Measurements from ENCODE around the gene FAM107B.
A peak's percentile ranks its signal among the peaks of the same experiment; 100 is the strongest.
"Not testable (repeated sequence)": the region's sequence is repeated elsewhere in the genome, so short reads cannot be mapped to it uniquely, and the experiment has no call there.

Gene FAM107B

GRCh38 chr10:14688606-14689005, 86.1 kb downstream of the FAM107B start:
- peak in 1 of 2 experiments; percentile 4 for DNase-seq

GRCh38 chr10:14688189-14688588, 86.5 kb downstream of the FAM107B start:
- DNase-seq, result not testable (repeated sequence)

DNA sequence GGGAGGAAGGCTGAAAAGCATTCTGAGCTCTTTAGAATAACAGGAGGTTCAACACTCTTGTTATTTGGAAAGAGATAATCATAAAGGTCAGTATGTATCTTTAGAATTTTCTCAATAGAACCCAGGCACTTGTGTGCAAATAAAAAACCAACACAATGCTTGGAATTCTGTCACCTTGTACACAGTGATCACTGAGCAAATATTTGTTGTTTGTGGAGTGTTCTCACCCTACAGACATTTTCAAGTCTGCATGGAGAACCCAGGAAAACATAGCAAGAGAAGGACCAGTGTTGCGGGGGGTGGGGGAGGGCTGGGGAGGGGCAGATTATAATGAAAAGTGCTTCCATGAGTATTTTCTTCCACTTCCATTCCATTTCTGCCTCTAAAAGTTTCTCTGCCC, 87.4 kb downstream of the FAM107B start:
- DNase-seq, result no peak

GRCh38 chr10:14686356-14686755, 88.3 kb downstream of the FAM107B start:
- no peak for DNase-seq

- DNase-seq, result no peak
These were observed 90.3 kb downstream of the FAM107B start for GRCh38 chr10:14684354-14684753.

GRCh38 chr10:14683256-14683655, 91.4 kb downstream of the FAM107B start:
- DNase-seq, result no peak

DNA sequence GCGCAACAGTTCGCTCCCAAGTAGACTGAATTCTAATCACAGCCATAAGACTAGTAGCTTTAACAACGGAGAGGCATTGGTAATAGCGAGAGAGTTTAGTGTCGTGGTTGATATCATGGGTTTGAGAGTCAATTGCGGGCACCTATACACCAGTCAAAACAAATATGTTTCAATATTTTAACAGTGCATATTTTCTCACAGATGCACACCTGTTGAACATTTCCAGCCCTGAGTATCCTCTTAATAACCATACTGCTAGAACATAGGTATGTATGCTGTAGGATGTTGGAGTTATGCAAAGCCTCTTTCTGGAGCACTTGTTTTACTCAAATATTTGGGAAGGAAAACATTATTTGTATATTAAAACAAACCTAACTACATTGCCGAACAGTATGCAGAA, 92.9 kb downstream of the FAM107B start:
- DNase-seq, result no peak

DNA sequence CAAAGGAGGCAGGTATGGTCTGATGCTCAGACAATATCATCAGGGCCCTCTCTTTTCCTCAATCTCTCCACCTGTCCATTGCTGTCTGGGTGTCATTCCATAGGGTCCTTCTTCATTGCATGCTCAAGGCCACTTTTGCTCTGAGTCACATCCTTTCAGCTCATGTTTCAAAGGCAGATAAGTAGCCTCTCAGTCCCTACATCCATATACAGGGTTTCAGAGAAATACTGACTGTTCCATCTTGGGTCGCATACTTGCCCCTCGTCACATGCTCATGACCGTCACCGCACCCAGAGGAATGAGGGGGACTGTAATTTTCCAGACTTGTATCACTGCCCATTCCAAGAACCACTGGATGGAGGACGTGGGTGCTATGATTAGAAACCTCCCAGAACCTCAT, 93.4 kb downstream of the FAM107B start:
- no peak for DNase-seq

- DNase-seq, result no peak
These were observed 96.1 kb downstream of the FAM107B start for GRCh38 chr10:14678637-14679036.

DNA sequence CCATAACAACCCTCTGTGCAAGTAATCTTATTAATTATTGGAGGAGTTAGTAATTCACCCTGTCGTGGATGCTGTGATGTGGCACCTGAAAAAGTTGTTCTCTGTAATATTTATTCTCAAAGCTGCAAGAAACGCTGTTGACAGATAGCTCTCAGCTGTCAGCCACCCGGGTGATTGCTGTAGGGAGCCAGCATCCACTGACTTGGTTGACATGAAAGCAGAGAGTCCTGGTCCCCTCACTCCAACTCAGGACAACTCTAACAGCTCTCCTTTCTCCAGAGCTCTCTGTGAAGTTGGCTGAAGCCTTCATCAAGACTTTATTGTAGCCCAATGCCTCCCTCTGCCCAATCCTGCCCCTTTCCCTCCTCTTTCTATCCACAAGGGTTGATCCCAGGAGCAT, 98.0 kb downstream of the FAM107B start:
- no peak for DNase-seq

- DNase-seq, result no peak
These were observed 100.2 kb downstream of the FAM107B start for GRCh38 chr10:14674376-14675050.

DNA sequence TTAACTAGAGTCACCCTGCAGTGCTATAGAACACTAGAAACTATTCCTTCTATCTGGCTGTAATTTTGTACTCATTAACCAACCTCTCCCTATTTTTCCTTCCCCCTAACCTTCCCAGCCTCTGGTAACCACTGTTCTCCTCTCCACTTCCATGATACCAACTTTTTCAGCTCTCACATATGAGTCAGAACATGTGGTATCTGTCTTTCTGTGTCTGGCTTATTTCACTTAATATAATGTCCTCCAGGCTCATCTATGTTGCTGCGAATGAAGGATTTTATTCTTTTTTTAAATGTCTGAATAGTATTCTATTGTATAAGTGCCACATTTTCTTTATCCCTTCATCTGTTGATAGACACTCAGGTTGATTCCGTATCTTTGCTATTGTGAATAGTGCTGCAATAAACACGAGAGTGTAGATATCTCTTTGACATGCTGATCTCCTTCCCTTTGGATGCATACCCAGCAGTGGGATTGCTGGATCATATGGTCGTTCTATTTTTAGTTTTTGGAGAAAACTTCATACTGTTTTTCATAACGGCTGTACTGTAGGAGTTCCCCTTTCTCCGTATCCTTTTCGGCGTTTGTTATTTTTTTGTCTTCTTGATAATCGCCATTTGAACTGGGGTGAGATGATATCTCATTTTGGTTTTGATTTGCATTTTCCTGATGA, 101.4 kb downstream of the FAM107B start:
- no peak for DNase-seq

GRCh38 chr10:14671386-14671831, 103.3 kb downstream of the FAM107B start:
- no peak for DNase-seq

- no peak for DNase-seq
These were observed 104.0 kb downstream of the FAM107B start for GRCh38 chr10:14670551-14671240.

GRCh38 chr10:14669576-14669975, 105.1 kb downstream of the FAM107B start:
- DNase-seq, result no peak

GRCh38 chr10:14667781-14668180, 106.9 kb downstream of the FAM107B start:
- DNase-seq, result no peak

- DNase-seq, result no peak
These were observed 107.4 kb downstream of the FAM107B start for GRCh38 chr10:14667280-14667679.

DNA sequence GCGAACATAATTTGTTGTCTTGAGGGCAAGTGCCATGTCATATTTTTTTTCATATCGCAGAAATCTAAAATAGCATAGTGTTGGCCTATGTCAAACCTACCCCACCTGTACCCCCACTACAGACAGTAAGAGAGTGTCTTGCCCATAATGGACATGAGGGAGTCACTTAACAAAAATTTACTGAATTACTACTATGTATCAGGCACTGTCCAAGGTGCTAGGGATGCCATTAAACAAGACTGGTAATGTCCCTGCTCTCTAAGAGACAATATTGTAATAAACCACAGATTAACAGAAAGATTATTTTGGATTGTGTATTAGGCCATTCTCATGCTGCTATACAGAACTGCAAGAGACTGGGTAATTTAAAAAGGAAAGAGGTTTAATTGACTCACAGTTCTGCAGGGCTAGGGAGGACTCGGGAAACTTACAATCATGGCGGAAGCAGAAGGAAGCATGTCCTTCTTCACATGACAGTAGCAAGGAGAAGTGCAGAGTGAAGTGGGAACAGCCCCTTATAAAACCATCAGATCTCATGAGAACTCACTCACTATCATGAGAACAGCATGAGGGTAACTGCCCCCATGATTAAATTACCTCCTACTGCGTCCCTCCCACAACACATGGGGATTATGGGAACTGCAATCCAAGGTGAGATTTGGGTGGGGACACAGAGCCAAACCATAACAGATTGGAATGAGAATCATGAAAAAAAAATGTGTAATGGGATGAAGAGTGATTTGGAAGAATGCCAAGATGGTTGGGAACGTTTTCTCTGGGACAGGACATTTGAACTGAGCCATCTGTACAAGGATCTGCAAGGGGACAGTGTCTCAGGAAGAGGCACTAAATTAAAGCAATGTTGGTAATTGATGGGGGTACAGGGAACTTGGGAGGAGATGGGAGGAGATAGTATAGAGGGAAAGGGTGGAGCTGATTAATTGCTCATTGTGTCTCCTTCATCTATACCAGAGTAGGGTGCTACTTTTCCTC, 108.5 kb downstream of the FAM107B start:
- no peak for DNase-seq

DNA sequence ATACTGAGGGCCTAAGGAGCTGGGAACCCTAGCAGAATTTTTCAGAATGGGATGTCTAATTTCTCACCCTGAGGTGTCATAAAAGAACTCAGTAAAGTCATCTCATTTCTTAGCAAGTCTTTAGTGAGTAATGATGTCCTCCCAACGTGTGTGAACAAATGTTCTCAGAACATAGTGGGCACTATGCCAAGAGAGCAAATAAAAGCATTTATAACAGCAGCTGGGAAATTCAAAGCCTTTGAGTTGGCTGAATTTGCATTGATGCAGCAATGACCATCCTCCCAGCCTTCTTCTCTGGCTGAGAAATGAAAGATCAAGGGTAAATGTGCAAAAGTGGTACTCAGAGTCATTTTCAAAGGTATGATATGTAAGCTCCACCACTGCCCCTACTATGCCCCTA, 109.4 kb downstream of the FAM107B start:
- DNase-seq, result no peak

DNA sequence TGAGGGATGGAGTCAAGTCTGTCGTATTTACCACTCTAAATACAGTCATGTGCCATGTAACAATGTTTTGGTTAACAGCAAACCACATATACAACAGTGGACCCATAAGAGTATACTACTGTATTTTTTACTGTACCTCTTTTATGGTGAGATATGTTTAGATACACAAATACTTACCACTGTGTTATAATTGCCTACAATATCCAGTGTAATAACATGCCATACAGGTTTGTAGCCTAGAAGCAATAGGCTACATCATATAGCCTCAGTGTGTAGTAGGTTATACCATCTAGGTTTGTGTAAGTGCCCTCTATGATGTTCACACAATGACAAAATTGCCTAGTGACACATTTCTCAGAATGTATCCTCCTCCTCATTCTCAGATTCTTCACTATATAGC, 110.4 kb downstream of the FAM107B start:
- no peak for DNase-seq

GRCh38 chr10:14661818-14662217, 112.9 kb downstream of the FAM107B start:
- no peak for DNase-seq

GRCh38 chr10:14660831-14661230, 113.9 kb downstream of the FAM107B start:
- no peak for DNase-seq

Measured in NCI-H187 (cell line).